ENCODE data around the gene FRMD1.

DNA sequence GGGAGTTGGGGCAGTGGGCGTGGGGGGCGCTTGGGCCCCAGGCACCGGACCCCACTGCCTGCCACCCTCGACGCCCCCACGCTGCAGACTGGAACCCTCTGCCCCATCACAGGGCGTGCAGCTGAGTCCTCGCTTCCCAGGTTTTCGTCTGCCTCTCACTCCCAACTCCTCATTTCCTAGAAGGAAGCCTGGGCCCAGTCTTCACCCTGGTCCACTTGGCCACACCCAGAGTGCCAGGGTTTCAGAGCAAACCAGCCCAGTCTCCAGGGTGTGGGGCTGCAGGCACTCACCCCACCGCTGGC lies 30.3 kb downstream of the FRMD1 start:
- TF ChIP-seq, protein P1, sequence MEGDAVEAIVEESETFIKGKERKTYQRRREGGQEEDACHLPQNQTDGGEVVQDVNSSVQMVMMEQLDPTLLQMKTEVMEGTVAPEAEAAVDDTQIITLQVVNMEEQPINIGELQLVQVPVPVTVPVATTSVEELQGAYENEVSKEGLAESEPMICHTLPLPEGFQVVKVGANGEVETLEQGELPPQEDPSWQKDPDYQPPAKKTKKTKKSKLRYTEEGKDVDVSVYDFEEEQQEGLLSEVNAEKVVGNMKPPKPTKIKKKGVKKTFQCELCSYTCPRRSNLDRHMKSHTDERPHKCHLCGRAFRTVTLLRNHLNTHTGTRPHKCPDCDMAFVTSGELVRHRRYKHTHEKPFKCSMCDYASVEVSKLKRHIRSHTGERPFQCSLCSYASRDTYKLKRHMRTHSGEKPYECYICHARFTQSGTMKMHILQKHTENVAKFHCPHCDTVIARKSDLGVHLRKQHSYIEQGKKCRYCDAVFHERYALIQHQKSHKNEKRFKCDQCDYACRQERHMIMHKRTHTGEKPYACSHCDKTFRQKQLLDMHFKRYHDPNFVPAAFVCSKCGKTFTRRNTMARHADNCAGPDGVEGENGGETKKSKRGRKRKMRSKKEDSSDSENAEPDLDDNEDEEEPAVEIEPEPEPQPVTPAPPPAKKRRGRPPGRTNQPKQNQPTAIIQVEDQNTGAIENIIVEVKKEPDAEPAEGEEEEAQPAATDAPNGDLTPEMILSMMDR (IDR thresholded peaks at IDR 0.05; ENCODE audit: poor library complexity) = no peak
- TF ChIP-seq EZH2 (IDR thresholded peaks at IDR 0.05; ENCODE audit: borderline replicate concordance) = no peak
- no peak for TF ChIP-seq EZH2phosphoT487 (IDR thresholded peaks at IDR 0.05; ENCODE audit: low read depth, severe bottlenecking, unreplicated experiment)

All from hepatocyte (in vitro differentiated cells).